Mesangial cell (primary cell): Measurements from ENCODE around the gene ECHDC1. TPM values are rescaled to one million over a fixed set of nuclear protein-coding genes. Genes with fewer than 3 reads are reported as not detected.

Experiments
- total RNA-seq: library from RNA; depleted of rRNA; stranded (reverse); fragments of >200 nt; gene quantifications from 2 replicates; pipeline ENCODE4 v1.2.3, GENCODE V29; 2015

ECHDC1 gene
- total RNA-seq: 34.5 and 46.0 TPM in 2 replicates

GRCh38 chr6:127342946-127343808, at the start of gene ECHDC1:
ECHDC1 (minus strand) TSS chr6:127343609; CDS start chr6:127331028, 12,581 bp downstream.

GRCh38 chr6:127266178-127266891, 77.1 kb downstream of the ECHDC1 start, which contains the start of gene RNF146:
RNF146 (plus strand) TSS chr6:127266864; CDS start chr6:127280339, 13,475 bp downstream.

Other genes with a start within 250 kb of the ECHDC1 start
- 0.16 and 0.25 TPM in 2 replicates for gene RSPO3, start 224.9 kb downstream of the ECHDC1 start, total RNA-seq
- gene RNF146, start 76.7 kb downstream of the ECHDC1 start, total RNA-seq: 11.6 and 19.9 TPM in 2 replicates
- 0.63 and 0.98 TPM in 2 replicates for gene KIAA0408, start 115.8 kb upstream of the ECHDC1 start, total RNA-seq
- gene C6orf58, start 233.6 kb upstream of the ECHDC1 start, total RNA-seq: not detected in 2 replicates